ENCODE results near the gene PCSK6. TPM values are rescaled to one million over a fixed set of nuclear protein-coding genes. Genes with fewer than 3 reads are reported as not detected.
A peak's percentile ranks its signal among the peaks of the same experiment; 100 is the strongest.

The PCSK6 gene
- polyA plus RNA-seq, 3 donors: 0.05 to 0.10 TPM; not detected in 1

DNA sequence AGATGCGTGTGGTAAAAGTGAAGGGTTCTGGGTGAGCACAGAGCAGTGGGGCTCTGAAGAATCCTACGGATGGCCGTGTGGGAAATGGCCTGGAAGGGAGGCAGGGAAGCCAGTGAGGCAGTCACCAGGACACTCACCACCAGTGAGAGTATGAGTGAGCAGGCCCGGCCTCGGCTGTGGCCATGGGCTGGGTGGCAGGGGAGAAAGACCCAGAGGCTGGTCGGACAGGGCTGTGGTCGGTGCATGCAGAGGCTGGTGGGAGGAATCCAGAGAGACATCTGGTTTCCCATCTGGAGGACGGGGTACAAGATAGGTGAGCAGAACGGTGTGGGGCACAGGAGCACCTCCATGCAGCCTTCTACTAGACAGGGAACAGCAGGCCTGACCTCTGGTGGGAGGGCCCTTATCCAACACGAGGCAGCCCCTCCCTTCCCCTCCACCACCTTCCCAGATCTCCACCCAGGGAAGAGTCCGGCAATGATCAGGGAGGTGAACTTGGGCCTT, 10.1 kb downstream of the PCSK6 start:
- no peaks in the 10 kb centered on the region for H3K27me3 ChIP-seq (ENCODE audit: control insufficient read depth in 2 of 2, insufficient read depth in 2 of 2, low read length in 2 of 2)
- H3K4me1 ChIP-seq (ENCODE audit: control insufficient read depth in 1 of 2, insufficient read depth in 2 of 2, low read length in 2 of 2): no peaks in the 10 kb centered on the region
- H3K9me3 ChIP-seq (replicated peaks in 1 of 2; ENCODE audit: control insufficient read depth in 1 of 2, insufficient read depth in 1 of 2, low read length in 2 of 2): no peaks in the 10 kb centered on the region
- Mint-ChIP-seq H3K27me3 (ENCODE audit: low read depth in 3 of 3) (peaks cover 5 to 36% (median 8%) of the 10 kb centered on the region in 3 donors), H3K36me3 (no peaks in the 10 kb centered on the region), H3K27ac (peak overlapping the region in 1 of 7 donors; percentile 25), H3K4me1 (no peaks in the 10 kb centered on the region), H3K4me3 (no peak overlapping the region), H3K9me3 (peaks cover 0 to 1% (median 0%) of the 10 kb centered on the region in 7 donors)
- H4K20me1 ChIP-seq (ENCODE audit: insufficient read depth, low read length): no peaks in the 10 kb centered on the region
- H3K9ac ChIP-seq (ENCODE audit: insufficient read depth, low read length, poor library complexity, severe bottlenecking): no peak overlapping the region
- no peak overlapping the region for H3K27ac ChIP-seq (ENCODE audit: low read depth in 1 of 2, low read length in 2 of 2)
- DNase-seq: no peak
- H3K4me3 ChIP-seq (replicated peaks in 1 of 3; ENCODE audit: low read depth in 2 of 3, low read length in 3 of 3): no peak overlapping the region
- intact Hi-C loops (cut with micrococcal nuclease): no loop called here
- TF ChIP-seq, protein P1, sequence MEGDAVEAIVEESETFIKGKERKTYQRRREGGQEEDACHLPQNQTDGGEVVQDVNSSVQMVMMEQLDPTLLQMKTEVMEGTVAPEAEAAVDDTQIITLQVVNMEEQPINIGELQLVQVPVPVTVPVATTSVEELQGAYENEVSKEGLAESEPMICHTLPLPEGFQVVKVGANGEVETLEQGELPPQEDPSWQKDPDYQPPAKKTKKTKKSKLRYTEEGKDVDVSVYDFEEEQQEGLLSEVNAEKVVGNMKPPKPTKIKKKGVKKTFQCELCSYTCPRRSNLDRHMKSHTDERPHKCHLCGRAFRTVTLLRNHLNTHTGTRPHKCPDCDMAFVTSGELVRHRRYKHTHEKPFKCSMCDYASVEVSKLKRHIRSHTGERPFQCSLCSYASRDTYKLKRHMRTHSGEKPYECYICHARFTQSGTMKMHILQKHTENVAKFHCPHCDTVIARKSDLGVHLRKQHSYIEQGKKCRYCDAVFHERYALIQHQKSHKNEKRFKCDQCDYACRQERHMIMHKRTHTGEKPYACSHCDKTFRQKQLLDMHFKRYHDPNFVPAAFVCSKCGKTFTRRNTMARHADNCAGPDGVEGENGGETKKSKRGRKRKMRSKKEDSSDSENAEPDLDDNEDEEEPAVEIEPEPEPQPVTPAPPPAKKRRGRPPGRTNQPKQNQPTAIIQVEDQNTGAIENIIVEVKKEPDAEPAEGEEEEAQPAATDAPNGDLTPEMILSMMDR (IDR thresholded peaks at IDR 0.05): no peak
- no peak overlapping the region for H3K4me2 ChIP-seq (replicated peaks; ENCODE audit: extremely low read depth, low read length, poor library complexity, severe bottlenecking)
- H2AFZ ChIP-seq (ENCODE audit: insufficient read depth, low read depth, low read length, poor library complexity, severe bottlenecking): no peak overlapping the region
- no peaks in the 10 kb centered on the region for H3K36me3 ChIP-seq (replicated peaks in 1 of 2; ENCODE audit: control insufficient read depth in 1 of 2, insufficient read depth in 2 of 2, low read length in 2 of 2)
- no peaks in the 10 kb centered on the region for H3K79me2 ChIP-seq (ENCODE audit: insufficient read depth, low read length)
- WGBS (ENCODE audit: insufficient coverage): 85% methylated on average over 7 of the region's 11 CpGs

DNA sequence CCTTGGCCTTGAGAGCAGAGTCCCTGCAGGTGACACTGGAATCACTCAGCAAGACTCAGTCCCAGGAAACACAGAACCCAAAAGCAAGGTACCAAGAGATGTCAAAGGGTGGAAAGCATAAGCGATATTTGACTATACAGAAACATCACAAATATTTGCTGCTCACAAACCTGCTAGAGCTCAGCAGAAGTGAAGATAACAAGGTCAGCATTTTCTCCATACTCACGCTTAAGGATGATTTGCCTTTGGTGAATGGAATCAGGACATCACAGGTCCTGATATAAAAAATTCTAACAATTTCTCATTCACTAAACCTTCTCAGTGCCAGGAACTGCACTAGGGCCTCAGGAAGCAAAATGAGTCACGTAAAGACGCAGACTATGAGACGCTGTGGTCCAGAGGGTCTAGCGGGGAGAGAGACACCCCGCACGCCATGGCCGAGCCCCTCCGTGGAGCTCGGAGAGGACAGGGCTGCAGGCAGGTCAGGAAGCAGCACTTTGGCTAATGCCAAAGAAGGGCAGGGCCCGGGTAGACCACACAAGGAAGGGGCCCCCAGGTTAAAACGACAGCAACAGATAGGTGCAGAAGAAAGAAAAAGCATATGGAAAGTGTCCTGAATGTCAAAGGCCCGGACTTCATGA, 10.7 kb downstream of the PCSK6 start:
- H2AFZ ChIP-seq (ENCODE audit: insufficient read depth, low read depth, low read length, poor library complexity, severe bottlenecking): no peak overlapping the region
- H3K27ac Mint-ChIP-seq: peak overlapping the region in 1 of 7 donors; percentile 19
- TF ChIP-seq, protein P1 (IDR thresholded peaks at IDR 0.05): no peak
- no peaks in the 10 kb centered on the region for H3K79me2 ChIP-seq (ENCODE audit: insufficient read depth, low read length)
- H3K27me3 Mint-ChIP-seq (ENCODE audit: low read depth in 3 of 3): peaks cover 7 to 31% (median 8%) of the 10 kb centered on the region in 3 donors
- H3K4me1 ChIP-seq (ENCODE audit: control insufficient read depth in 1 of 2, insufficient read depth in 2 of 2, low read length in 2 of 2): no peaks in the 10 kb centered on the region
- no peak for DNase-seq
- H3K9me3 ChIP-seq (replicated peaks in 1 of 2; ENCODE audit: control insufficient read depth in 1 of 2, insufficient read depth in 1 of 2, low read length in 2 of 2): no peaks in the 10 kb centered on the region
- no peaks in the 10 kb centered on the region for H4K20me1 ChIP-seq (ENCODE audit: insufficient read depth, low read length)
- no peaks in the 10 kb centered on the region for H3K36me3 ChIP-seq (replicated peaks in 1 of 2; ENCODE audit: control insufficient read depth in 1 of 2, insufficient read depth in 2 of 2, low read length in 2 of 2)
- H3K4me1 Mint-ChIP-seq: no peaks in the 10 kb centered on the region
- H3K36me3 Mint-ChIP-seq: no peaks in the 10 kb centered on the region
- no peak overlapping the region for H3K4me3 Mint-ChIP-seq
- intact Hi-C loops (cut with micrococcal nuclease): no loop called here
- no peak overlapping the region for H3K4me2 ChIP-seq (replicated peaks; ENCODE audit: extremely low read depth, low read length, poor library complexity, severe bottlenecking)
- no peak overlapping the region for H3K27ac ChIP-seq (ENCODE audit: low read depth in 1 of 2, low read length in 2 of 2)
- peaks cover 0 to 1% (median 0%) of the 10 kb centered on the region in 7 donors for H3K9me3 Mint-ChIP-seq
- H3K27me3 ChIP-seq (ENCODE audit: control insufficient read depth in 2 of 2, insufficient read depth in 2 of 2, low read length in 2 of 2): no peaks in the 10 kb centered on the region
- no peak overlapping the region for H3K4me3 ChIP-seq (replicated peaks in 1 of 3; ENCODE audit: low read depth in 2 of 3, low read length in 3 of 3)
- H3K9ac ChIP-seq (ENCODE audit: insufficient read depth, low read length, poor library complexity, severe bottlenecking): no peak overlapping the region
- WGBS (ENCODE audit: insufficient coverage): 83% methylated on average over 13 of the region's 14 CpGs

Data from CD14-positive monocyte (primary cell).